Activated naive CD8-positive, alpha-beta T cell treated with anti-CD3 and anti-CD28 coated beads, Interleukin-2, amount 50 U/mL, for 16 hours (primary cell): Measurements from ENCODE around the gene ICAM3.

Source experiments
- DNase-seq: peaks from one replicate; pipeline ENCODE4 v3.0.0-alpha.2; 2020; ENCODE audit warnings: low read depth, low spot score

ICAM3 gene

DNA sequence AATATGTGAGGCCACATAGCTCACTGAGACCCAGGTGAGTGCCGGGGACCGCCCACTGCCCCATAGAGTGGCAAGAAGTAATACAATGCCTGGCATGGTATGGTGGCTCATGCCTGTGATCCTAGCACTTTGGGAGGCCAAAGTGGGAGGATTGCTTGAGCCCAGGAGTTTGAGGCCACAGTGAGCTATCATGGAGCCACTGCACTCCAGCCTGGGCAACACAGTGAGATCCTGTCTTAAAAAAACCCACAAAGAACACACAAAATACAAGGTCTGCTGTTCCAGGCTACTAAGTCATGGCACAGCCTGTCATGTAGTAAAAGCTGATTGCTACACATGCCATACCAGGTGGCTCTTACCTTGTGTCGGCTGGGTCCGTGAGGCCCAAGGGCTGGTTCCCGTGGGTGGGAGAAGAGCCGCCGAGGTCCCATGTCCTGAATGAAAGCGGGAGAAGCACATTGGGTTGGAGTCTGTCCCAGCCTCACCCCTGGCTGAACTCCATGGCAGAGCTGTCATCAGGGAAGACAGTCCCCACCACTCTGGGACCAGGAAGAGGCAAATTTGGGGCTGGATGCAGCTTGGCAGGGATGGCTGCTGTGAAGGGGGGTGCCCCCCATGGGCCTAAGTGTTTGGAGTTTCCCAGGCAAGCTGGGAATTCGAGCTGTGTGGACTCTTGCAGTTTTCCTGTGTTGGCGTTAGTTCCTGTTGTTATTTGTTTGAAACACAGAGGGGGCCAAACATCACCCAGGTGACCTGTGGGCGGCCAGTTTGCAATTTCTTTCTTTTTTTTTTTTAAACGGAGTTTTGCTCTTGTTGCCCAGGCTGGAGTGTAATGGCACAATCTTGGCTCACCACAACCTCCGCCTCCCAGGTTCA is 20.4 kb downstream of the ICAM3 start:
- no peak for DNase-seq

GRCh38 chr19:10317857-10318462 is 21.5 kb downstream of the ICAM3 start:
- no peak for DNase-seq

- DNase-seq, result no peak
These were observed 22.2 kb downstream of the ICAM3 start for GRCh38 chr19:10317045-10317856.

GRCh38 chr19:10316229-10317044 is 23.0 kb downstream of the ICAM3 start:
- no peak for DNase-seq

GRCh38 chr19:10315335-10316214 is 23.8 kb downstream of the ICAM3 start, which contains the start of gene FDX2:
Gene FDX2 (minus strand): TSS chr19:10316015. CDS start chr19:10315996, 19 bp downstream.
- peak; percentile 86 for DNase-seq

DNA sequence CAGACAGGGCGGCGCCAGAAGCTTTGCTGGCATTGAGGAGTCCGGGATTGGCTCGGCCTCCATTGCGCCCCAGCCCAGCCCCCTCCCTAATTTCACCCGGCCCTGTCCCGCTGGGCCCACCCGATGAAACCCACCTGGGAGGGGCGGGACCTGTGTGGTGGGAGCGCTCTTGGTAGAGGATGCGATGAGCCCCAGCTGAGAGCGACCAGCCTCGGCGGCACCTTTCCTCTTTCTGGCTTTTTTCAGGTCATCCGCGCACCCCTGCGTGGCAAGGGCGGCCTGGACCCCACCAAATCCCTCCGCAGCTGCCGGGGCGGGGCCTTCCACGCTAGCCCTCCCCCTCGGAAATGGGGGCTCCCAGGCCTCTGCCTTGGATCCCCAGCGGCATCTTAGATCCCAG is 30.0 kb downstream of the ICAM3 start, which contains the start of gene ZGLP1:
Gene ZGLP1, minus strand, starts transcription at position 393 of the 400 bp plus-strand sequence.
- no peak for DNase-seq

- DNase-seq, result no peak
These were observed 33.1 kb downstream of the ICAM3 start for GRCh38 chr19:10306327-10306726.

GRCh38 chr19:10305139-10305806 is 34.2 kb downstream of the ICAM3 start:
- DNase-seq, result no peak

- DNase-seq, result no peak
These were observed 39.6 kb downstream of the ICAM3 start for GRCh38 chr19:10299545-10300458.

DNA sequence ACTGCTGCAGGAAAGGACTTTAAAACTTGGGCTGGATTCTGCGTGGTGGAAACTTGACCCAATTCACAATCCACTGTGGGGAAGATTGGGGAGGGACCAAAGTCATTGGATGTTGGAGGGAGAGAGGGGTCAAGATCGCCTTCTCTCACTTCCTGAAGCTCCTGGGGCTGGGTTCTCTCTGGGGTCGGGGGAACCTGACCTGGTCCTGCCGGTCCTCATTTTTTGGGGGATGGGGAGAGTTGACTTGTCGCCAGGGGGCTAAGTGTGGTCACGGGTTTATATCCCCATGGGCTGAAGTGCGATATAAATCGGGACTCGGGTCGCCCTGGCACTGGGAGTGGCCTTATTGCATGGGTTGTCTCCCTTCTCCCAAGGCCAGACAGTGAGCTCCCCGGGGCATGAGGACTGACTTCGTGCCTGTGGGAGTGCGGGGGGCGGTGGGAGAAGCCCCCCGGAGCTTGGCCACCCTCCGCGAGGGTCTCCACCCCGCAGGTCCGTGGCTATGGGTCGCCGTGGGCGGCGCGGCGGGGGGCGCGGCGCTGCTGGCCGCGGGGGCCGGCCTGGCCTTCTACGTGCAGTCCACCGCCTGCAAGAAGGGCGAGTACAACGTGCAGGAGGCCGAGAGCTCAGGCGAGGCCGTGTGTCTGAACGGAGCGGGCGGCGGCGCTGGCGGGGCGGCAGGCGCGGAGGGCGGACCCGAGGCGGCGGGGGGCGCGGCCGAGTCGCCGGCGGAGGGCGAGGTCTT is 43.4 kb downstream of the ICAM3 start:
- no peak for DNase-seq

DNA sequence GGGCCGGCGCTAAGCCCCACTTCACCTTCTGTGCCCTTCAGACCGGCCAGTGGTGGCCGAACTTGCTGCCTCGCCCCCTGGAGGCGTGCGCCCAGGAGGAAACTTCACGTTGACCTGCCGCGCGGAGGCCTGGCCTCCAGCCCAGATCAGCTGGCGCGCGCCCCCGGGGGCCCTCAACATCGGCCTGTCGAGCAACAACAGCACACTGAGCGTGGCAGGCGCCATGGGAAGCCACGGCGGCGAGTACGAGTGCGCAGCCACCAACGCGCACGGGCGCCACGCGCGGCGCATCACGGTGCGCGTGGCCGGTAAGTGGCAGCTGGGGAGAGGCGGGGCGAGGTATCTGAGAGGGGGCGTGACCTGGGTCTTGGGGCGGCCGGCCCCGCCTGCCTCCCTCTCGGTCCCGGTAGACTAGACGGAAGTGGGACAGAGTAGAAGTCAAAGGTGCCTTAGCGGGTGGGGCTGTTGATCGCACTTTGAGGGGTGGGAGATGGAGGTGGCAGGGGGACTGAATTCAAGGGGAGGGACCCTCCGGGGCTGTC is 44.0 kb downstream of the ICAM3 start:
- DNase-seq, result no peak

GRCh38 chr19:10294368-10294697 is 45.1 kb downstream of the ICAM3 start:
- DNase-seq, result no peak

DNA sequence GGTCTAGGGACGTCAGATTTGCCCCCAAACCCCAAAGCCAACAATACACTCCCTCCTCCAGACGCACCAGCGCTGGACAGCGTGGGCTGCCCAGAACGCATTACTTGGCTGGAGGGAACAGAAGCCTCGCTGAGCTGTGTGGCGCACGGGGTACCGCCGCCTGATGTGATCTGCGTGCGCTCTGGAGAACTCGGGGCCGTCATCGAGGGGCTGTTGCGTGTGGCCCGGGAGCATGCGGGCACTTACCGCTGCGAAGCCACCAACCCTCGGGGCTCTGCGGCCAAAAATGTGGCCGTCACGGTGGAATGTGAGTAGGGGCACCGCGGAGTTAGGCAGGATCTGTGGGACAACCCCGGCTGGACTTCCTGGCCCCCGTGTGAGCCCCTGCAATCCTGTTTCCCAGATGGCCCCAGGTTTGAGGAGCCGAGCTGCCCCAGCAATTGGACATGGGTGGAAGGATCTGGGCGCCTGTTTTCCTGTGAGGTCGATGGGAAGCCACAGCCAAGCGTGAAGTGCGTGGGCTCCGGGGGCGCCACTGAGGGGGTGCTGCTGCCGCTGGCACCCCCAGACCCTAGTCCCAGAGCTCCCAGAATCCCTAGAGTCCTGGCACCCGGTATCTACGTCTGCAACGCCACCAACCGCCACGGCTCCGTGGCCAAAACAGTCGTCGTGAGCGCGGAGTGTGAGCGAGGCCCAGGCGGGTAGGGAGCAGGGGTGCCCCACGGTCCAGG is 45.6 kb downstream of the ICAM3 start:
- no peak for DNase-seq

DNA sequence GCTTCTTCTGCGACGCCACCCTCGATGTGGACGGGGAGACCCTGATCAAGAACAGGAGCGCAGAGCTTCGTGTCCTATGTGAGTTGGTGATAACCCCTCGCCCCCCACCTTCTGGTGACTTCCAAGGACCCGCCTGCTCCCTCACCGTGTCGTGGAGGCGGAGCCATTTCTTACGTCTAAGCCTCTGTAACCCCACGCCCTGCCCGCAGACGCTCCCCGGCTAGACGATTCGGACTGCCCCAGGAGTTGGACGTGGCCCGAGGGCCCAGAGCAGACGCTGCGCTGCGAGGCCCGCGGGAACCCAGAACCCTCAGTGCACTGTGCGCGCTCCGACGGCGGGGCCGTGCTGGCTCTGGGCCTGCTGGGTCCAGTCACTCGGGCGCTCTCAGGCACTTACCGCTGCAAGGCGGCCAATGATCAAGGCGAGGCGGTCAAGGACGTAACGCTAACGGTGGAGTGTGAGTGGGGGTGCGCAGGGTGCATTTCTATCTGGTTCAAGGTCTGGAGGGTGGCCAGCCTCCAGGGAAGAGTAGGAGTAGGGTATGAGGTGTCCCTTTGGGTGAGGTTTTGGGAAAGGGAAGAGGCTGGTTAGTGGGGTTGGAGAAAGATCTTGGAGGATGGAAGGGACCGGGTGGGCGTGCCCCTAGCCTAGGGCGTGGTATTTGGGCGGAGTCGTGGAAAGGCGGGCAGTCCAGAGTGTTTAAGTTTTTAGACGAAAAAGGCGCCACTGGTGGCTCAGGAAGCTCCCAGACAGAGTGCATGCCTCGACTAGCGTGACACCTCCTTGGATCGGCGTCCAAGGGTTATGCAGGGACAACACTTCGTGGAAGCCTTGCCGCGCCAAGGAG is 46.4 kb downstream of the ICAM3 start:
- no peak for DNase-seq

GRCh38 chr19:10292206-10292788 is 47.1 kb downstream of the ICAM3 start:
- no peak for DNase-seq
